ENCODE measurements around the gene LMAN2L.
"Not testable (repeated sequence)": the region's sequence is repeated elsewhere in the genome, so short reads cannot be mapped to it uniquely, and the experiment has no call there.

The LMAN2L gene

DNA sequence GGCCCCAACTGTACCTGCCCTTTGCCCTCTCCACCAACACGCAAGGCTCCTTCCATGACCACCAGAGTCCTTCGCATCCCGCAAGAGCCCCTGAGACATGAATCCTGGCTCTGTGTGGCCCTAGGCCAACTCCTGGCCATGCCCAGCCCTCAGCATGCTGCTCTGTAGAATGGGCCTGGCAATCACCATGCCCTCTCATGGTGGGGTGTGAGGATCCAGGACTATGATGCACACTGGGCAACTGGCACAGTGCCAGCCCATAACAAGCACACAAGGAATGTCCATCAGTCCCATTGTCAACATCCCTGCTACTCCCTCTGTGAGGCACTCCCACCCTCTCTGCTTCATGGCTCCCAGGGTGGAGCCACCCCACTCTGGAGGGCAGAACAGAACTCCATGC lies 52.6 kb downstream of the LMAN2L start:
- no peak for DNase-seq

GRCh38 chr2:96685577-96686459 lies 54.0 kb downstream of the LMAN2L start:
- no peak for DNase-seq

DNA sequence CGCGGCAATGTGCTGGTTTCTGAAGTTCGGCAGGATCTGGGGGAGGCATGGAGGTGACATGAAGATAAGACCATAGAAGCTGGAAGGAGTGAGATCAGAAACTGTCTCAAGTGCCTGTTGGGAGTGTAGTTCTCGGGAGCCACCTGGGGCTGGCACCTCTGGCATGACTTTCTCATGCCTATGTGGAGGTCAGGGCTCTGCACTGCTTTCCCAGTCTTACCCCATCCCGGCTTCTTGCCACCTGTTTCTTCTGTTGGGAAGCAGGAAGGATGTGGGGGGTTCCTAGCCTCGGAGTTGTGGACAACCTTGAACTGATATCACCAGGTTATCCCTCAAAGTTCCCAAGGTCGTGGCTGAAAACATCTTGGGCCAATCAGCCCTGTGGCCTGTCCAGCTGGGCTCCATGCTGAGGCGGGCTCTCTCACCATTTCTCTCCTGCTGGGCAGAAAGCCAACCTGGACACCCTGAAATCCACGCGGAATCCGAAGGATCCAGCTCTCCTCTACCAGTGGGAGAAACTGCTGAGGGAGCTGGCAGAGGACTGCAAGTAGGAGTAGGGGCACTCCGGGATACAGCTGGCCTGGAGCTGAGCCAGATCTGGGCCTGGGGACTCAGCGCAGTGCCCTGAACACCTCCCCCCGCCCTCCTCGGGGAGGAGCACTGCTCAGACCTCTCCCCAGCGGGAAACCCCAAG lies 54.8 kb downstream of the LMAN2L start:
- DNase-seq = no peak

DNA sequence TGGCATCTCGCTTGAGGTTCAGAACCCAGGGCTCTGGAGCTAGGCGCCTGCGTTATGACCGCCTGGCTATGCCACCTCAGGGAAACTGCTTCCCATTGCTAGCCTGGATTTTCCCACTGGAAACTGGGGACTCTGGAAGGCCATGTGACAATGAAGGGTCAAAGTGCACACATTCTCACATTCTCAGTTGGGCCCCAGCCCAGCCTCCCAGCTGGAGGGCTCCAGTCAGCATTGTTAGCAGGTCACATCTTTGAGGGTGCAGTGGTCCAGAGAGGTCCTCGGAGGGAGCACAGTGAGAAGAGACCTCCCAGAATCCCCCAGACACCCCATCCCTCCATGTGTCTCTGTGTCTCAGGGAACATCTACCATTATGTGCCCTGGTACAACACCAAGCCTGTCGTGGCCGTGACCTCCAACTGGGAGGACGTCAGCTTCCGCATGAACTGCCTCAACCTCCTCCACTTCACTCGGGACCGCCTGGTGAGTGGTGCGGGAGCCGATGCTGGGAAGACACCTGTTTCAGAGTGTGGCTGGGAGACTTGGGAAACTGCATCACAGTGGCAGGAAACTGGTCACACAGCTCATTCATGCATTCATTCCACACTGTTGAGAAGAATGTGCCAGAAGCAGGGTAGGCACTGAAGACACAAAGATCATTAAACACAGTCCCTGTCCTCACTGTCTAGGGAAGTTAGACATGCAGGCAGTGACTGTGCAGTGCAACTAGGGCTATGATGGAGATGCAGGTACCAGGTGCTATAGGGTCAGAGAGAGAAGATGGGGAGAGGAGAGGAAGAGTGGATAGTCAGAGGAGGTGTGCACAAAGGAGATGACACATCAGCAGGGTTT lies 55.7 kb downstream of the LMAN2L start:
- DNase-seq = no peak

- no peak for DNase-seq
Observed at GRCh38 chr2:96683307-96683706, 56.6 kb downstream of the LMAN2L start.

DNA sequence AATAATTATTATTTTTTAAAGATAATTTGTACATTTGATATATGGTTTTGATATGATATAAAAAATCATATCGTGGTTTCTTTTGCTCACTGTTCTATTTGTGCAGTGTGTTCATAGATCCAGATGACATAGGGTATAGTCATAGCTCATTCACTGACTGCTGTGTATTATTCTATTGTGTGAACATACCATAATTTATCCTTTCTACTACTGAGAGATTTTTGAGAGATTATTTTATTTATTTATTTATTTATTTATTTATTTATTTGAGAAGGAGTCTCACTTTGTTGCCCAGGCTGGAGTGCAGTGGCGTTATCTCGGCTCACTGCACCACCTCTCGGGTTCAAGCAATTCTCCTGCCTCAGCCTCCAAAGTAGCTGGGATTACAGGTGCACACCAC lies 58.3 kb downstream of the LMAN2L start:
- no peak for DNase-seq

- no peak for DNase-seq
Observed at GRCh38 chr2:96680561-96681141, 59.2 kb downstream of the LMAN2L start.

DNA sequence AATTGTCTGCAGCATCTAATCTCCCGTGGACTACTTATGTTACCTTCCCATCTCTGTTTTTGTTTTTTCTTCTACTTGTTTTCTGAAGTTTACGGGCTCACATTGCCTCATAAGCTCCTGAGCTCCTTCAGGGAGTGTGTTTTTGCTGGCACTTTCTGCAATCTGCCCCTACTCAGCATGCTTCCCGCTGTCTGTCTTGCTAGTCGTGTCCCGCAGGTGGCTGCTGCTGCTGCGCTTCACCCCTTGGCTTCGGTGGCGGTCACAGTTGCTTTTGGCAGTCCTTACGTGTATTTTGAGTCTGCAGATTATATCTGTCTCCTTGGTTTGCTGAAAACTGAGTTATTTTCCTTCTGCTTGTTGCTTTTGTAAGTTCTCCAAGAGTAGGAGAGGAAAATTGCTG lies 60.0 kb downstream of the LMAN2L start:
- DNase-seq = no peak

DNA sequence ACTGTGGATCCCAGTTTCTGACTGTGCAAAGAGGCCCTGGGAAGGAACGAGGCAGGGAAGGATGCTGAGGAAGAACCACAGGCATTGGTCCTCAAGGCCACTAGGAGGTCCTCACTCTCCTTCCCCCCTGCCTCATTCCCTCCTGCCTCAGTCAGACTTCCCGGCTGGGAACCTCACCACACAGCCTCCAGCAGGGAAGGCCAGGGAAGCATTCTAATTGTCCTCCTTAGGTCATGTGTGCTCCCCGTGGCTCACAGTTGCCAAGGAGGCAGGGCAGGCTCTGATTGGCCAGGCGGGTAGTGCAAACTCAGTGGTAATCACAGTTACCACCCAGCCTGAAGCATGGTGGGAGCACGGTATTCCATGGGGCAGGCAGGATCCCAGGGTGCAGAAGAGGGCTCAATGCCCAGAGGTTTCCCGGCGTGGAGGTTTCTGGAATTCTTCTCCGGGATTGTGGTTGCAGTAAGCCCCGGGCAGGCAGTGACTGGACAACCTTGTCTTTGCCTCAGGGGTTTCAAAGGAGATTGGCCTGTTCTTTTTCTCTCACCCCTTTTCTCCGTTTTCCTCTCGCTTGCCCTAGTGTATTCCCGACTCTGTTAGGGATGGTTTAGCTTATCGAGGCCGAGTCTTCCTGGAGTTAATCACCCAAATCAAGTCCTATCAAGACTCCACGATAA lies 70.2 kb downstream of the LMAN2L start:
- no peak for DNase-seq

GRCh38 chr2:96668771-96669170 lies 71.1 kb downstream of the LMAN2L start:
- DNase-seq = no peak

- DNase-seq = not testable (repeated sequence)
Observed at GRCh38 chr2:96665717-96666116, 74.1 kb downstream of the LMAN2L start.

DNA sequence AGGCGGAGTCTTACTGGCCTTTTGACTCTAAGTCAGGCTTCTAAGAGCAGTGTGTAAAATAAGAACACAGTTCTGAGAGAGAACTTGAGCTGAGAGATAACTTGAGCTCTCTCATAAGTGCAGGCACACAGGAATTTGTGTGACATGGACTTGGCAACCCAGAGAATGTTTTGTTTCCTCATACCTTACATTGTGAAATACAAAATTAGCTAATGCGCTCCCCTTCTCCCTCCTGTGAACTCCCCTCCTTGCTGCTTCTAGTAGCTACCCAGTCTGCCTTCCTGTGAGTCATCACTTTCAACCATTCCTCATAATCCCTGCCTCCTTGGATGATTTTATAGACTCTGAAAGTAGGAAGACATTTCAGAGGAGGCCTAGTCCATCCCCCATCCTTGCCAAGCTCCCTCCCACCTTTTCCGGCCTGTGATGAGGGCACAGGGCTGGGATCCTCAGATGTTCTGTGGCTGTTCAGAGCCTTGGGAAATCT lies 74.7 kb downstream of the LMAN2L start:
- DNase-seq = no peak

- no peak for DNase-seq
Observed at GRCh38 chr2:96664366-96664925, 75.4 kb downstream of the LMAN2L start.

GRCh38 chr2:96663829-96664228 lies 76.0 kb downstream of the LMAN2L start:
- no peak for DNase-seq

- no peak for DNase-seq
Observed at GRCh38 chr2:96663177-96663576, 76.7 kb downstream of the LMAN2L start.

DNA sequence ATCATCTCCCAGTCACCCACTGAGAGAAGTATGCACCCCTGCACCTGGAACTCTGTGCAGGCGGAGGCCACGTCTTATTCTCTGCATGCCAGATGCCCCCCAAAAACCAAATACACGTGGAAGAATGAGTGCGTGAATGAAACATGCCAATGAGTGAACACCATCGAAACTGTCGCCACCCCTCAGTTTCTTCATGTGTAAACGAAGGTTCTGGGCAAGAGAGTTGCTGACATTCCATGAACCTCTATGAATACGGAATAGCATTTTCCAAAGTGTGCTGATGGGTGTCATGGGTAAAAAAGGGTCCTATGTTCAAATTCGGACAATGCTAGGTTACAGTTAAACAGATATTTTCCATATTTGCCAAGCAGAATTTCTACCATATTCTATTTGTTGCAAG lies 77.5 kb downstream of the LMAN2L start:
- DNase-seq = no peak

DNA sequence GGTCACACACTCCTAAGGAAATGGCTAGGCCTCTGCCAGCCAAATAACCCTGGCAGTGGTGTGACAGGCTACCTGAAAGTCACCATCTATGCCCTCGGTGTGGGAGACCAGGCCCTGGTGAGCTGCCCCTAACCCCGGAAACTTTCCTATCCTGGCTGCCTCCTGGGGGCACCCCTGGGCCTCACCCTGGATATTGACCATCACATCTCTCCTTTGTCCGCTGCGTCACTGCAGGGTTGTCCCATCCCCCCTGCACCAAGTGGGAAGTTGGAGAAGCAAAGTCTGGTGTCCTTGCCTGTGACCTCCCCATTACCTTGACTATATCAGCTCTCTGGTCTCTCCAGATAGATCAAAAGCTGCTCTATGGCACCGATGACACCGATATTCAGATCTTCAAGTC lies 78.5 kb downstream of the LMAN2L start:
- DNase-seq = no peak

GRCh38 chr2:96656540-96656939 lies 83.3 kb downstream of the LMAN2L start:
- no peak for DNase-seq
